ENCODE results near the gene ZNF30. TPM values are rescaled to one million over a fixed set of nuclear protein-coding genes. Genes with fewer than 3 reads are reported as not detected.

The ZNF30 gene
- total RNA-seq, 1 experiment from 2014 or later: 5.2 TPM

- H3K4me3 ChIP-seq (ENCODE audit: low read depth, low read length, poor library complexity, severe bottlenecking): no peak overlapping the region
- intact Hi-C loops (cut with micrococcal nuclease; ENCODE audit: unreplicated experiment): no loop called here
- DNase-seq (ENCODE audit: low spot score): no peak
- CTCF ChIA-PET: no interaction called here
- H3K27me3 ChIP-seq (replicated peaks; ENCODE audit: insufficient read depth, low read depth, low read length, poor library complexity): no peaks in the 10 kb centered on the region
- H3K27ac ChIP-seq (ENCODE audit: low read depth, low read length, poor library complexity, severe bottlenecking): no peak overlapping the region
- no peaks in the 10 kb centered on the region for H3K36me3 ChIP-seq (ENCODE audit: insufficient read depth, low read length, poor library complexity, severe bottlenecking)
- TF ChIP-seq CTCF (conservative IDR thresholded peaks at IDR 0.05; ENCODE audit: low read depth, low read length) (no peak), EZH2 (IDR thresholded peaks at IDR 0.05; ENCODE audit: borderline replicate concordance, low read depth, low read length, poor library complexity, severe bottlenecking) (no peak)
- no TSS peak for BruUV-seq (replicated peaks)
- H3K4me1 ChIP-seq (ENCODE audit: insufficient read depth, low read length, poor library complexity, severe bottlenecking): peaks cover 2% of the 10 kb centered on the region
- peaks cover 11% of the 10 kb centered on the region for H3K9me3 ChIP-seq (ENCODE audit: low read depth, low read length, poor library complexity, severe bottlenecking)
- POLR2A ChIA-PET (ENCODE audit: low non-redundant PET): interaction anchor here (0.7 kb wide), 1 partner anchor 17 kb away, joined by 3 read pairs; no protein-coding TSS in a partner anchor
Measured at GRCh38 chr19:34979819-34980640, 53.3 kb downstream of the ZNF30 start.

- Histone ChIP-seq H3K4me1 (ENCODE audit: insufficient read depth, low read length, poor library complexity, severe bottlenecking) (peaks cover 10% of the 10 kb centered on the region), H3K36me3 (ENCODE audit: insufficient read depth, low read length, poor library complexity, severe bottlenecking) (no peaks in the 10 kb centered on the region), H3K27ac (ENCODE audit: low read depth, low read length, poor library complexity, severe bottlenecking) (no peak overlapping the region), H3K9me3 (ENCODE audit: low read depth, low read length, poor library complexity, severe bottlenecking) (peaks cover 8% of the 10 kb centered on the region), H3K4me3 (ENCODE audit: low read depth, low read length, poor library complexity, severe bottlenecking) (no peak overlapping the region), H3K27me3 (replicated peaks; ENCODE audit: insufficient read depth, low read depth, low read length, poor library complexity) (no peaks in the 10 kb centered on the region)
- TF ChIP-seq CTCF (conservative IDR thresholded peaks at IDR 0.05; ENCODE audit: low read depth, low read length) (no peak), EZH2 (IDR thresholded peaks at IDR 0.05; ENCODE audit: borderline replicate concordance, low read depth, low read length, poor library complexity, severe bottlenecking) (no peak)
- intact Hi-C loops (cut with micrococcal nuclease; ENCODE audit: unreplicated experiment): no loop called here
- POLR2A ChIA-PET (ENCODE audit: low non-redundant PET): no interaction called here
- CTCF ChIA-PET: no interaction called here
- DNase-seq (ENCODE audit: low spot score): no peak
- BruUV-seq (replicated peaks): no TSS peak
Measured at GRCh38 chr19:34982275-34982674, 55.6 kb downstream of the ZNF30 start.

- H3K4me3 ChIP-seq (ENCODE audit: low read depth, low read length, poor library complexity, severe bottlenecking): no peak overlapping the region
- no peak overlapping the region for H3K27ac ChIP-seq (ENCODE audit: low read depth, low read length, poor library complexity, severe bottlenecking)
- ChIA-PET CTCF (interaction anchor here (0.6 kb wide), 1 partner anchor 47 kb away, joined by 3 read pairs; no protein-coding TSS in a partner anchor), POLR2A (ENCODE audit: low non-redundant PET) (no interaction called here)
- intact Hi-C loops (cut with micrococcal nuclease; ENCODE audit: unreplicated experiment): no loop called here
- TF ChIP-seq EZH2 (IDR thresholded peaks at IDR 0.05; ENCODE audit: borderline replicate concordance, low read depth, low read length, poor library complexity, severe bottlenecking) (no peak), CTCF (conservative IDR thresholded peaks at IDR 0.05; ENCODE audit: low read depth, low read length) (no peak)
- H3K36me3 ChIP-seq (ENCODE audit: insufficient read depth, low read length, poor library complexity, severe bottlenecking): no peaks in the 10 kb centered on the region
- peaks cover 10% of the 10 kb centered on the region for H3K4me1 ChIP-seq (ENCODE audit: insufficient read depth, low read length, poor library complexity, severe bottlenecking)
- H3K9me3 ChIP-seq (ENCODE audit: low read depth, low read length, poor library complexity, severe bottlenecking): peaks cover 8% of the 10 kb centered on the region
- H3K27me3 ChIP-seq (replicated peaks; ENCODE audit: insufficient read depth, low read depth, low read length, poor library complexity): no peaks in the 10 kb centered on the region
- no peak for DNase-seq (ENCODE audit: low spot score)
- BruUV-seq (replicated peaks): no TSS peak
Measured at GRCh38 chr19:34983786-34984185, 57.1 kb downstream of the ZNF30 start.
